ENCODE results near the gene OAF. TPM values are rescaled to one million over a fixed set of nuclear protein-coding genes. Genes with fewer than 3 reads are reported as not detected.

OAF gene
- total RNA-seq, 2 donors from 2014 or later, result 1.7 to 3.6 TPM

DNA sequence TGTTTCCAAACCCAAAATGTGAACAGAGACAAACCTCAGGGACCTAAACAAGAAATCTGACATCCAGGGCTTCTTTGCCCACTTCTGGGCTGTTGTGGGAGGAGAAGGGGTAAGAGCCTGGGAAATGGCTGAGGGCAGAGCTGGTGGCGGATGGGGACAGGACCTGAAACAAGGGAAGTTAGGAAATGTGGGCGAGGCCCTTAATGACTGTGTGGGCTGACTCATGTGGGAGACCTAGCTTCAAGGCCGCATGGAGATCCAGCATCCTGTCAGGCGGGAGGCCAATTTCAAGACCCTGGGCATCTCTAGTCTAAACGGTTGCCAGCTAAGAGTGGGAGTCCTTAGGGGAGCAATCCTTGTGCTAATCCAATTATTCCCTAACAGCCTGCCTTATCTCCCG lies 2.1 kb upstream of the OAF start:
- TF ChIP-seq, protein P1, sequence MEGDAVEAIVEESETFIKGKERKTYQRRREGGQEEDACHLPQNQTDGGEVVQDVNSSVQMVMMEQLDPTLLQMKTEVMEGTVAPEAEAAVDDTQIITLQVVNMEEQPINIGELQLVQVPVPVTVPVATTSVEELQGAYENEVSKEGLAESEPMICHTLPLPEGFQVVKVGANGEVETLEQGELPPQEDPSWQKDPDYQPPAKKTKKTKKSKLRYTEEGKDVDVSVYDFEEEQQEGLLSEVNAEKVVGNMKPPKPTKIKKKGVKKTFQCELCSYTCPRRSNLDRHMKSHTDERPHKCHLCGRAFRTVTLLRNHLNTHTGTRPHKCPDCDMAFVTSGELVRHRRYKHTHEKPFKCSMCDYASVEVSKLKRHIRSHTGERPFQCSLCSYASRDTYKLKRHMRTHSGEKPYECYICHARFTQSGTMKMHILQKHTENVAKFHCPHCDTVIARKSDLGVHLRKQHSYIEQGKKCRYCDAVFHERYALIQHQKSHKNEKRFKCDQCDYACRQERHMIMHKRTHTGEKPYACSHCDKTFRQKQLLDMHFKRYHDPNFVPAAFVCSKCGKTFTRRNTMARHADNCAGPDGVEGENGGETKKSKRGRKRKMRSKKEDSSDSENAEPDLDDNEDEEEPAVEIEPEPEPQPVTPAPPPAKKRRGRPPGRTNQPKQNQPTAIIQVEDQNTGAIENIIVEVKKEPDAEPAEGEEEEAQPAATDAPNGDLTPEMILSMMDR (conservative IDR thresholded peaks at IDR 0.05), result no peak
- H3K9me3 ChIP-seq (ENCODE audit: control insufficient read depth, low read length), result no peaks in the 10 kb centered on the region
- WGBS, 2 experiments (ENCODE audit: insufficient coverage in 1 of 2, insufficient read length in 1 of 2), result 66 to 69% methylated on average over 6 of the region's 6 CpGs
- H3K4me3 ChIP-seq (ENCODE audit: low read length), result no peak overlapping the region
- no peak overlapping the region for H3K9ac ChIP-seq (ENCODE audit: extremely low read depth, low read length, poor library complexity, severe bottlenecking)
- H3K27me3 ChIP-seq (ENCODE audit: control insufficient read depth, insufficient read depth, low read length, poor library complexity, severe bottlenecking), result peaks cover 71% of the 10 kb centered on the region
- peaks cover 83% of the 10 kb centered on the region for H3K27me3 Mint-ChIP-seq (ENCODE audit: insufficient read depth)
- H3K36me3 Mint-ChIP-seq (ENCODE audit: low read depth), result no peaks in the 10 kb centered on the region
- peaks cover 18% of the 10 kb centered on the region for H3K4me1 Mint-ChIP-seq
- H3K4me3 Mint-ChIP-seq, result no peak overlapping the region
- no peak overlapping the region for H3K27ac Mint-ChIP-seq
- H3K36me3 ChIP-seq (ENCODE audit: control insufficient read depth, insufficient read depth, low read length), result no peaks in the 10 kb centered on the region
- no peak overlapping the region for H3K27ac ChIP-seq (ENCODE audit: low read depth, low read length)
- no peaks in the 10 kb centered on the region for H3K4me1 ChIP-seq (ENCODE audit: control insufficient read depth, insufficient read depth, low read length)
- no peaks in the 10 kb centered on the region for H3K9me3 Mint-ChIP-seq
- no peak for DNase-seq

DNA sequence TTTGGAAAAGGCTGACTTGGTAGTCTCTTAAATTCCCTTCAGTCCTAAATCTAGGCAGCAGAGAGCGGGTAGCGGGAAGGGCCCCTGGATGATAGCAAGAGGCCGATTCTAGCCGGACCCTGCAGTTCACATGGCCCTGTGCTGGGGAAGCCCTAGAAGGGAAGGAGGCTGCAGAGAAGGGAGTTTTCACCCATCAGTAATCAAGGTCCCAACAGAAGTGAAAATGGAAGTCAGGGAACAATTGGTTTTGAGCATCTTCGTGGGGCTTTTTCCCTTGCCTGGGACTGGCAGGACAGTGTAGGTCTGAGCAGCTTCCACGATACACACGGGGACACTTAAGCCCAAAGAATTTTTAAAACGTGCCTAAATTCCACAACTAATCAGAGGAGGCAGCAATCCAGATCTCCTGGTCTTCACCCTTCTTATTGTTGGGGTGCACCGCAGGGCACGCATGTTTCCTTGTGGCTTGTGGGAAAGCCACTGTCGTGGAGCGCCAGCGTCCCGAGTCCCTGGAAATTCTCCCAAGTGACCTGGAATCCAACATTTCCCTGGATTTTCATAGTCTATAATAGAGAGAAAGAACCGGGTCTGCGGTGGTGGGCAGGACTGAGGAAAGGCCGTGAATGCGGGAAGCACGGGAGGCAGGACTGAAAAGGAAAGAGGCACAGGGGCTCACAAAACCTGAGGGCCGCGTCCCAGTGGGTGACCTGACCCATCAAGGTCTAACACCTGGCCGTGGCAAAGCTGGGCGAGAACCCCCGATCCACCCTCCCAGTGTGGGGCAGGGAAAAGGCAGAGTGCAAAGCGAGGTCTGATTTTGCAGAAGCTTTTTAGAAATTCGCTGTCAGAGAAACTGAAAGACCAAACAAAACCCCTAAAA lies 846 bp upstream of the OAF start:
- Mint-ChIP-seq H3K9me3 (no peaks in the 10 kb centered on the region), H3K27me3 (ENCODE audit: insufficient read depth) (peaks cover 88% of the 10 kb centered on the region), H3K4me3 (peak overlapping the region; percentile 67), H3K36me3 (ENCODE audit: low read depth) (no peaks in the 10 kb centered on the region), H3K4me1 (peaks cover 18% of the 10 kb centered on the region), H3K27ac (no peak overlapping the region)
- no peak overlapping the region for H3K9ac ChIP-seq (ENCODE audit: extremely low read depth, low read length, poor library complexity, severe bottlenecking)
- H3K9me3 ChIP-seq (ENCODE audit: control insufficient read depth, low read length), result no peaks in the 10 kb centered on the region
- WGBS, 2 experiments (ENCODE audit: insufficient coverage in 1 of 2, insufficient read length in 1 of 2), result 19 to 29% methylated on average over 12 to 25 of the region's 26 CpGs
- peak overlapping the region; percentile 75 for H3K4me3 ChIP-seq (ENCODE audit: low read length)
- no peaks in the 10 kb centered on the region for H3K4me1 ChIP-seq (ENCODE audit: control insufficient read depth, insufficient read depth, low read length)
- no peak overlapping the region for H3K27ac ChIP-seq (ENCODE audit: low read depth, low read length)
- TF ChIP-seq, protein P1 (conservative IDR thresholded peaks at IDR 0.05), result no peak
- H3K36me3 ChIP-seq (ENCODE audit: control insufficient read depth, insufficient read depth, low read length), result no peaks in the 10 kb centered on the region
- DNase-seq, result no peak
- peaks cover 83% of the 10 kb centered on the region for H3K27me3 ChIP-seq (ENCODE audit: control insufficient read depth, insufficient read depth, low read length, poor library complexity, severe bottlenecking)

DNA sequence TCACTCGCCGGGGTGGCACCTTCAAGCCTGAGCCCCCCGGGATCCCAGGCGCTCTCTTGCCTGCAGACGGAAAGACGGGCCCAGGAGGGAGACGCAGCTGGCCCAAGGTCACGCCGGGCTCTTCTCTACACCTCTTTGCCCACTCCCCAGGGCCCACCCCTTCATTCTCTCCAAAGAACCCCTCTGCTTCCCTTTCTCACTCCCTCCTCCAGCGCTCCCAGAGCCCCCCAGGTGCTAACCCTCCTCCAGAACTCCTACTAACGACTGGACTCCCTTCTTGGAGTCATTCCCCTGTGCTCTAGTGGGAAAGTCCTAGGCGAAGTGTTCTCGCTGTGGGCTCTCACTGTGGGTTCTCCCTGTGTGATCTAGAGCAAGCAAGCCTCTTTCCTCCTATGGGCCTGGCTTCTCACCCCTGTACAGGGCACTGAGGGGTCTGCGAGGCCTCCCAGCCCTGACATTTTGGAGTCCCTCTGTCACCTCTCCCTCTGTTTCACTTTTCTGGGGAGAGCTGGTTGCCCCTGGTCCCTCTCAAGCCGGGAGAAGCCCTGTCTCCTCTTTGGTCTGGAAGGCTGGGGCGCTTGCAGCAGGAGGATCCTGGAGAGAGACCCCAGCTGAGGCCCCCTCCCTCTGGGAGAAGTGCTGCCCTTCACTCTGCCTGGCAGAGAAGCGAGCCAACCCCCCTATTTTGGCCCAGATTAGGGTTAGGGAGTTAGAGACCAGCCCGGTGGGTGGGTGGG lies 858 bp downstream of the OAF start:
- Histone ChIP-seq H3K4me1 (ENCODE audit: control insufficient read depth, insufficient read depth, low read length) (no peaks in the 10 kb centered on the region), H3K27ac (ENCODE audit: low read depth, low read length) (no peak overlapping the region), H3K9ac (ENCODE audit: extremely low read depth, low read length, poor library complexity, severe bottlenecking) (no peak overlapping the region), H3K36me3 (ENCODE audit: control insufficient read depth, insufficient read depth, low read length) (no peaks in the 10 kb centered on the region), H3K9me3 (ENCODE audit: control insufficient read depth, low read length) (no peaks in the 10 kb centered on the region), H3K4me3 (ENCODE audit: low read length) (peak overlapping the region; percentile 62), H3K27me3 (ENCODE audit: control insufficient read depth, insufficient read depth, low read length, poor library complexity, severe bottlenecking) (peaks cover 92% of the 10 kb centered on the region)
- no peaks in the 10 kb centered on the region for H3K9me3 Mint-ChIP-seq
- H3K4me1 Mint-ChIP-seq, result peaks cover 21% of the 10 kb centered on the region
- no peak for DNase-seq
- peak overlapping the region; percentile 67 for H3K4me3 Mint-ChIP-seq
- peaks cover 93% of the 10 kb centered on the region for H3K27me3 Mint-ChIP-seq (ENCODE audit: insufficient read depth)
- WGBS, 2 experiments (ENCODE audit: insufficient coverage in 1 of 2, insufficient read length in 1 of 2), result 21 to 28% methylated on average over 8 to 18 of the region's 18 CpGs
- no peak overlapping the region for H3K27ac Mint-ChIP-seq
- TF ChIP-seq, protein P1 (conservative IDR thresholded peaks at IDR 0.05), result no peak
- no peaks in the 10 kb centered on the region for H3K36me3 Mint-ChIP-seq (ENCODE audit: low read depth)
